Stimulated activated CD8-positive, alpha-beta memory T cell treated with anti-CD3 and anti-CD28 coated beads, Interleukin-12 subunit alpha, Interleukin-12 subunit beta, amount 100 ng/mL, for 1 hour (primary cell): ENCODE measurements around the gene IFT20.

ENCODE experiments used
- DNase-seq: peaks from one replicate; pipeline ENCODE4 v3.0.0-alpha.2; 2020; ENCODE audit warnings: low read depth

IFT20 gene

GRCh38 chr17:28334666-28335200, 539 bp downstream of the IFT20 start:
- no peak for DNase-seq

GRCh38 chr17:28334171-28334570, 1.1 kb downstream of the IFT20 start:
- DNase-seq: no peak

DNA sequence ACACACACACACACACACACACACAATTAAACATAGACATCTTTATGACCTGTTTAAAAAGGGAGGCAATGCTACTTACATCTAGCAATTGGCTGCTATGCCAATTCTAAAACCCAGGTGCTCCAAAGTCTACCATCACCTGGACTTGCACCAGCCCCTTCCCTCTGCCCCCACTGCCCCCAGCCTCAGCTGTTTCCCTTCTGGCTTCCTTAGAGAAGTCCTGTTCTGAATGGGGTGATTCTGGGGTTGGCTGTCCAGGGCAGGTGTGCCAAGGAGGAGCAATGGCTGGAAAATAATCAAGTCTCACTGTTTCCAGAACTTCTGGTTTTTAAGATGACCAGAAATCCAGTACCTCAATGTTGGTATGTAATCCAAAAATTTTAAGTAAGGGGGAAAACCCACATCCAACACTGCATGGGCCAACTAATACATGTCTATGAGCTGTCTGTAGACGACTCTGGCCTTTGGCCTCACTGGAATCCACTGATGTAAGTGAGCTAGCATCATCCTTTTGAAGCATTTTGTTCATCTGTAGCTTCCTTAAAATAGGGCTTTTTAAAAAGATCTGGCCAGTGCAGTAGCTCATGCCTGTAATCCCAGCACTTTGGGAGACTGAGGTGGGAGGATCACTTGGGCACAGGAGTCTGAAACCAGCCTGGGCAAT, 2.1 kb downstream of the IFT20 start:
- no peak for DNase-seq

GRCh38 chr17:28331891-28332420, 3.3 kb downstream of the IFT20 start:
- DNase-seq: no peak

DNA sequence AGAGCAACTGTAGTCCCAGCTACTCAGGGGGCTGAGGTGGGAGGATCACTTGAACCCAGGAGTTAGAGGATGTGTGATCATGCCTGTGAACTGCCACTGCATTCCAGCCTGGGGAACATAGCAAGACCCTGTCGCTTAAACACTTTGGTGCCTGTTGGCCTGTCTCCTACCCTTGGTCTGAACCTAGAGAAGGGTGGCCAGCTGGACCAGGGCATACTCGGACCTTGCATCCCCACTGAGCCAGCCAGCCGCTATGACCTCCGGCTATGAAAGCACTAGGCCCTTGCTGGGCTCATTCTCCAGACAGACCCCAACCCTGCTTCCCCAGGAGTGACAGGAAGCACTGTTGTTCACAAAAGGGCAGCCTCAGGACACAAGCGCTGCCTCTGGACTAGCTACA, 4.6 kb downstream of the IFT20 start:
- DNase-seq: no peak

DNA sequence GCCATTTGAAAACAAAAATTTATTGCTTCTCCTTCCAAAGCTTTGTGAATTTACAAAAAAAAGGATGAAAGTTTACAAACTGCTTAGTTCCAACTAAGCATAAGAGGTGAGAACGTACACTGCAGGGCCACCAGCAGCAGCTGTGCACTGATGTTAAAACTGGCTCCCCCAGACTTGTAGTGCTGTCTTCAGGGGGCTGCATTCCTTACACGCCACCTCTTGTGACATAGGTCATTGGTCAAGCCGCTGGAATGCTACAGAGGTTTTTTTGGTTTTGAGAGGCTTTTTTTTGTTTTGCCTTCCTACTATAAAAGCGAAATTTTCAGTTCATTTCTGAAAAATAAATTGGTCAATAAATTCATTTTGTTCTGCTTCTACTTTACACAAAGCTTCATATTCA, 6.9 kb downstream of the IFT20 start:
- no peak for DNase-seq

DNA sequence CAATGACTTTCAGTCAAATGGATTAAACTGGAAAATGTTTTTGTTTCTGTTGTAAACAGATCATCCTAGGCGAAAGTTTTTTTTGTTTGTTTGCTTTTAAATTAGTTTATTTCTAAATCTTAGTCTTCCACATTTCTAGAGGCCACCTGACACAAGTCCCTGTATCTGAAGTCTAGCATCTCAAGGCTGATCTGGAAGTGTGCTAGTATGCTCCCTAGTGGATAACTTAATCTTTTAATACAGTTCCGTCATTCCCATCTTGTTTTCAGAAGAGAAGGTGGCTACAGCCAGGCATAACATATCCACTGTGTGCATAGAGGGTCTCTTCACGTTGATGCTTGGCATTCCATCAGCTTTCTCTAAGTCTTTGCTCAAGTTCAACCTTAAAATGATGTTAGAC, 7.6 kb downstream of the IFT20 start:
- DNase-seq: no peak

DNA sequence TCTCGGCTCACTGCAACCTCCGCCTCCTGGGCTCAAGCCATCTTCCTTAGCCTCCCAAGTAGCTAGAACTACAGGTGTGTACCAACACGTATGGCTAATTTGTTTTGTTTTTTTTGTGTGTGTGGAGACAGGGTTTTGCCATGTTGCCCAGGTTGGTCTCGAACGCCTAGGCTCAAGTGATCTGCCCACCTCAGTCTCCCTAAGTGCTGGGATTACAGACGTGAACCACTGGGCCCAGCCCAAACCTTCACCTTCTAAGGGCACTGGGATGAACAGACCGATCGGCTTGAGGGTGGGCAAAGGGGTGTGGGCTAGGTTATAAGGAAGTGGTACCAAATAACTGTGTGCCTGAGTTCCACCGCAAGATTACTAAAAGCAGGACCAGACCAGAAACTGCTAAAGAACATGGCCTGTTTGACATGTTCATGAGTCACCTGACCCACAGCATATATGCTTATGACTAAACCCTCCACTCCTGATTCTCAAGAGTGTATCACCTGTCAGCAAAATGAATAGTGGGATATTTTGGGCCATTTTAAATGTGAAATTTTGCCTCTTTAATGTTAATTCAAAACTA, 8.2 kb downstream of the IFT20 start:
- DNase-seq: no peak

- no peak for DNase-seq
Measured at GRCh38 chr17:28326114-28326513, 9.2 kb downstream of the IFT20 start.

GRCh38 chr17:28325211-28325610, 10.1 kb downstream of the IFT20 start:
- DNase-seq: no peak

DNA sequence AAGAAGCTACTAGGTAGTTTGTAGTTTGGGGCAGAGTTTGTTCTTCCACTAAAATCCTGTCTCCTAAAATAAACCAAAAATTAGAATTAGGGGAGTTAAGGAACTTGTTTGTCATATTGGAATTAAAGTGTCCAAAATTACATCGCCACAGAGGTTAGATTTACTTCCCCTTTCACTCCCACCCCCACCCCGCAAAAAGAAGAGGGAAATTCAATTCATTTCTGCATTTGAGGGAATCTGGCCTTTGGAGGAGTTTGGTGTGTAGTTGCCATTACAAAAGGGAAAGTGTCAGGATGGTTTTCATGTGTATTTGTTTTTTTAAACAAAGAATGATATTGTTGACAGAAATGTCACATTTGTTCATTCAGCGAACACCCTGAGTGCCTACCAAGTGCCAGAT, 10.5 kb downstream of the IFT20 start:
- no peak for DNase-seq

GRCh38 chr17:28324267-28324745, 11.0 kb downstream of the IFT20 start:
- DNase-seq: no peak

DNA sequence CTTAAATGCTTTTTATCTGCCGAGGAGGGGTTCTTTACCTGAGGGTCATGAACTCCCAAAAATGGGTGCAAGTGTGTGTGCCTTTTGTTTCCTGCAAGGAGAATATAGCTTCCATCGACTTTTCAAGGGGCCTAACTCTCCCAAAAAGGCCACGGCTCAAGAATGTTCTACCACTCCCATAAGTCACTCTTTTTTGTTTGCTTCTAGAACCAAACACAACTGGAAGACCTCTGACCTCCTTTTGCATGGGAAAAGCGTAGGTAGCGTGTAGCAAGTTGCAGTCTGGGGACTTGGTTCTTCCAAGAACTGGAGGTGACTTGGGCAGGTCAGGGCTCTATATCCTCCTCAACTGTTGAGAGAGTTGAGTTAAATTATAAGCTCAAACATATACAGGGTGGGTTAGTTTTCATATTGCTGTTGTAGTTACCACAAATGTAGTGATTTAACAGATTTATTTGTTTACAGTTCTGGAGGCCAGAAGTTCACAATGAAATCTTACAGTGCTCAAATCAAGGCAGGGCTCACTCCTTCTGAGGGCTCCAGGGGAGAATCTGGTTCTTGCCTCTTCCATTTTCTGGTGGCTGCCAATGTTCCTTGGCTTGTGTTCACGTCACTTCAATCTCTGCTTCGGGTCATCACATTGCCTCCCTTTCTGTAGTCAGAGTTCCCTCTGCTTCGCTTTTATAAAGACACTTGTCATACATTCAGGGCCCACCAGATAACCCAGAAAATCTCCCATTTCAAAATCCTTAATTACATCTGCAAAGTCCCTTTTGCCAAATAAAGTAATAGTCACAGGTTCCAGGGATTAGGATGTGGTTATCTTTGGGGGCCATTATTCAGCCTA, 14.8 kb downstream of the IFT20 start:
- no peak for DNase-seq

DNA sequence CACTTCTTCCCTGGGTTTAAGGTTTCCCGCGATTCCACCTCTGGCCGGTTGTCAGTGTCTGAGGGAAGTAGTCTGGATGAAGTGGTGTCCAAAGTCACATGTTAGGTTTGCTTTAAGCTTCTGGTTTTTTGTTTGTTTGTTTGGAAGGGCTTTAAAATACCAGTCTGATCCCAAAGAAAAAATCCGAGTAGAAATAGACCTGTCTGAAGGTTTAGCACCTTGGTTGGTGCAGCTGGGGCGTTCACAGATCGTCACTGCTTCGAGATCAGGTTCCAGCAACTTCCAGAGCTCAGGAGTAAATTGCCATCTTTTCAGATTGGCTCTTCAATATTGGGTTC, 15.7 kb downstream of the IFT20 start:
- no peak for DNase-seq

DNA sequence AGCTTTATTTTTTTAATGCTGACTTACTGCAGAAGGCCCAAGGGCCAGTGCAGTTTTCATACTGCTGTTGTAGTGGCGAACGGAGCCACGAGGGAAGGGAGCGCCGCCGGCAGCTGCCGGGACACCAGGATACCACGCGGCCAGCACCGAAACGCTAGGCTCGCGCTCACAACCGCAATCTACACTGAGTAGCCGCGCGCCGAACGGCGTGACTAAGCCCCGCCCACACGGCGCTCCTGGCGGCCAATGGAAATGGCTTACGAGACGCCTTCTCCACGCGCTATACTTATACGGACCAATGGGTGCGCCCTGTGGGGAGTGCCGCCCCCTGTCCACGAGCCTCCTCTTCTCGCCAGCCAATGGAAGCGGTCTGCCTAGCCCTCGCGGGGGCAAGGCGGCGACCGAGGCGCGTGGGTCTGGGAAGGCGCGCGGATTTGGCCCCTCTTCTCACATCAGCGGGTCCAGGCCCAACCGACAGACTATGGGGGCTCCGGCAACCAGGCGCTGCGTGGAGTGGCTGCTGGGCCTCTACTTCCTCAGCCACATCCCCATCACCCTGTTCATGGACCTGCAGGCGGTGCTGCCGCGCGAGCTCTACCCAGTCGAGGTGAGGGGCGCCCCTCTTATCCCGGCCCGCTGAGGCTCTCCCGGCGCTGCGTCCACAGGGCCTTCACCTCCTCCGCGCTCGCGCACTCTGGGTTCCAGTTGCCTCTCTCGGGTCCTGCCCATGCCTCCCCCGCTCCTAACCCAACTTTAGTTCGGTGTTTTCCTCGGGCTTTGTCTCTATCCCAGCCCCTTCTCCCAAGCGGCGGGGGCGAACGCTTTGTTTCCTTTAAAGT, 16.3 kb downstream of the IFT20 start, which contains the start of gene TMEM97:
Gene TMEM97 (plus strand): TSS at position 442 of the 839 bp plus-strand sequence. CDS start 40 bp downstream, at position 482.
- DNase-seq: peak; percentile 89

DNA sequence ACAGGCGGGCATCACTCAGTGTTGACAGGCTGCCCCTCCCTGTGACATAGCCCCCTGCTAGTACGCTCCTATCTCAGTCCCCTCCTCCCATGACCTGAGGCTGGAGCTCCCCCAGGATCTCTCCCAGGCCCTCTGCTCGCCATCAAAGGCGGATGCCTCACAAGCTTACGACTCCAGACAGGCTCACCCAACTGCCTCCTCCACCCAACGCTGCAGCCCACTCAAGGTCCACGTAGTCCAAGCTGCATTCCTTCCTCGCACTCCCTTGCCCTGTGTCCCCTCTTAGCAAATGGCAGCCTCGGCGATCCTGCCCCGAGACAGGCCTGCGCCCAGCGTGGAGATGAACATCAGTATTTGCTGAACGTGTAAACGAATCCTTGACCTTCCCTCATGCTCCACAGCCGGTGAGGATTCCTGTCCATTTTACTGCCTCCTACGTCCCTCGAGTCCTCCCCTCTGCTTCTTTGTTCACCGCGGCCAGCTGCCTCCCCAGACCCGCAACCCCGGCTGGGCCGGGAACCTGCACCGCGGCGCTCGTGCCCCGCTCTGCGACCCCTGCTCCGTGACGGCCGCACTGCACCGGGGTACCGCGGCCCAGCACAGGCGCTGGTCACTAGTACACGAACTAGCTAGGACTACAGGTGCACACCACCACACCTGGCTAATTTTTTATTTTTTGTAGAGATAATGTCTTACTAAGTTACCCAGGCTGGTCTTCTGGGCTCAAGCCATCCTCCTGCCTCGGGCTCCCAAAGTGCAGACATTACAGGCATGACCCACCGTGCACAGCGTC, 17.1 kb downstream of the IFT20 start:
- no peak for DNase-seq

- no peak for DNase-seq
Measured at GRCh38 chr17:28317099-28317965, 17.9 kb downstream of the IFT20 start.

DNA sequence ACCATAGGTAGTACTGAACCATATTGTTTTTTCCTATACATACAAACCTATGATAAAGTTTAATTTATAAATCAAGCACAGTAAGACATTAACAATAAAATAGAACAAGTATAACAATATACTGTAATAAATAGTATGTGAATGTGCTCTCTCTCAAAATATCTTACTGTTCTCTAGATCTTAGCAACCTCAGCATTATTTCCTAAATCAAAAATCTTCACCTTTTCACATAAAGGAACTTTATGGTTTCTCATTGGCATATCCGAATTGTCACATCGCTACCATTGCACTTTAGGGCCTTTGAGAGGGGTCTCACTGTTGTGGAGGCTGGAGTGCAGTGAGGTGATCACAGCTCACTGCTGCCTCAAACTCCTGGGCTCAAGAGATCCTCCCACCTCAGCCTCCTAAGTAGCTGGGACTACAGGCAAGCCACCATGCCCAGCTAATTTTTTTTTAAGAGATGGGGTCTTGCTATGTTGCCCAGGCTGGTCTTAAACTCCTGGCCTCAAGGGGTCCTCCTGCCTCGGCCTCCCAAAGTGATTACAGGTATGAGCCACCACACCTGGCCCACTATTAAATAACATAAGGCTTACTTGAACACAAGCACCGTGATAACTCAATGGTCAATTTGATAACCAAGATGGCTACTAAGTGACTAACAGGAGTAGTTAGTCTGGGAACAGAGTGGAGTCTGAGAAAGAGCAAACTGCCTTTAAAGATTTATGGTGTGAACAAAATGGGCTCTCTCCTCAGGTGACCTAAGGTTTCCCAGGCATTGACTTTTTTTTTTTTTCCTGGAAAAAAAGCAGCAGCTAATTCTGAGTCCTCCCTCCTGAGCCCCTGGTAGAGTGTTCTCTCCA, 19.2 kb downstream of the IFT20 start:
- DNase-seq: no peak

GRCh38 chr17:28313841-28314240, 21.4 kb downstream of the IFT20 start:
- DNase-seq: no peak
